ENCODE results near the gene FBXW11. TPM values are rescaled to one million over a fixed set of nuclear protein-coding genes. Genes with fewer than 3 reads are reported as not detected.

Gene FBXW11
- 37.2 and 41.0 TPM in 2 replicates for total RNA-seq

DNA sequence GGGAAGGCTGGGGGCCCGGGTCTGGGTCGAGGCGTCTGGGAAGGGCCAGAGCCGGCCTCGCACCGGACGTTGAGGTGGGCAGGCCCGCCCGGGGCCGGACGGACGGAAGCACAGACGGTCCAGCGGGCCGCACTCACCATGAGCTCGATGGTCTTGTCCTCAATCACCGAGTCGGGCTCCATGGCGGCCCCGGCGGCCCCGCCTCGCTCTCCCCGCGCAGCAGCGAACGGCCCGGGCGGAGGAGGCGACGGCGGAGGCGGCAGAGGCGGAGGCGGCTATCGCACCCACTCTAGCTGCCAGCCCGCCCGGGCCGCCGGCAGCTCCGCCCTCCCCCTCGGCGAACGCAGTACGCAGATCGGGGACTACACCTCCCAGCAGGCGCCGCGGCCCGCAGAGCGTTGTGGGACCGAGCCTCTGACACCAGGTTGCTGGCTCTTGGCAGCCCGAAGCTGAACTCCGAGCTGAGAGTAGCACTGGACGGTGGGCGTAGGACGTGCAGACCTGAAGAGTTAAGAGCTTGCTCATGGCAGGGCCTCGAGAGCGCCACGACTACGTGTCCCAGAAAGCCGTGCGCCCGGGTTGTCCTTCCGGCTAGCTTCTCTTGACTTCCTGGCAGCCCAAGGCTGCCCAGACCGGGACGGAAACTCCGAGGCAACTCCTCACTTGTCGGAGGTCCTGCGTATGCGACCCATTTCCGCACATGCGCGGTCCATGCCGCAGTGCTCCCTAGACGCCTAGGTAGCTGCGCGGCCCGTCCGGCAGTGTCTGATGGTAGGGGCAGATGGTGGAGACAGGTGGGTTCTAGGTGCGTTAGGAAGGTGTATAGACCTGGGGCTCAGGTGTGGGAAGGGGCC, at the start of gene FBXW11:
Gene FBXW11, minus strand, starts transcription at position 318 of the 854 bp plus-strand sequence. Its CDS starts 136 bp downstream, at position 182.

Other genes starting within 250 kb of the FBXW11 start
- gene SMIM23, start 220.8 kb downstream of the FBXW11 start, total RNA-seq = not detected in 2 replicates
- gene STK10, start 181.6 kb upstream of the FBXW11 start, total RNA-seq = 24.2 and 24.7 TPM in 2 replicates
- not detected in 2 replicates for gene EFCAB9, start 187.5 kb upstream of the FBXW11 start, total RNA-seq